ENCODE data around the gene TAF1L. TPM values are rescaled to one million over a fixed set of nuclear protein-coding genes. Genes with fewer than 3 reads are reported as not detected.
A peak's percentile ranks its signal among the peaks of the same experiment; 100 is the strongest.

The TAF1L gene
- total RNA-seq, 1 donor from 2014 or later: not detected

DNA sequence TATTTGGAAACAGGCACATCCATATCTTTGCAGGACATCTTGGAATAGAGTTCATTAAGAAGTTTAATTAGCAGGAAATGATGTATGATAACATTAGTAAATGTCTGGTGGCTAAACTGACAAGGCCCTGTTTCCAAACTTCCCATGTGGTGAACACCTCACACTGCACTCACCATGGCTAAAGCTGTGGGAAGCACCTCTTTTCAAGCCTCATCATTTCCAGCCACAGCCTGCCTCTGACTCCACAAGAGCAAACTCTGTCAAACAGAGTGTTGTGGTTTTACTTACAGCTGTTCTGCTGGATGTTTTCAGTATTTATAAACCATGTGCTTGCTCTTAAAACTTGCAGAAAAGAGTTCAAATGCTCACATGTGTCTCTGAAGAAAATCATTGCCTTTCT lies 47.6 kb downstream of the TAF1L start:
- peak; percentile 4 for TF ChIP-seq CTCF (conservative IDR thresholded peaks at IDR 0.05)
- H3K27me3 Mint-ChIP-seq: peaks cover 27% of the 10 kb centered on the region
- H3K4me3 Mint-ChIP-seq: no peak overlapping the region

GRCh38 chr9:32584784-32585183 lies 50.7 kb downstream of the TAF1L start:
- TF ChIP-seq CTCF (conservative IDR thresholded peaks at IDR 0.05): no peak
- no peak overlapping the region for H3K4me3 Mint-ChIP-seq
- no peaks in the 10 kb centered on the region for H3K4me1 Mint-ChIP-seq (ENCODE audit: unreplicated experiment)
- H3K9me3 Mint-ChIP-seq: no peaks in the 10 kb centered on the region
- no peak overlapping the region for H3K27ac Mint-ChIP-seq
- H3K36me3 Mint-ChIP-seq: no peaks in the 10 kb centered on the region
- H3K27me3 Mint-ChIP-seq: peaks cover 33% of the 10 kb centered on the region
- no peak for DNase-seq (ENCODE audit: extremely low spot score, unreplicated experiment)

More for the DNA sequence above, 47.6 kb downstream of the TAF1L start:
- H3K36me3 Mint-ChIP-seq: no peaks in the 10 kb centered on the region
- no peak overlapping the region for H3K27ac Mint-ChIP-seq
- H3K4me1 Mint-ChIP-seq (ENCODE audit: unreplicated experiment): no peaks in the 10 kb centered on the region
- H3K9me3 Mint-ChIP-seq: no peaks in the 10 kb centered on the region
- DNase-seq (ENCODE audit: extremely low spot score, unreplicated experiment): no peak

- Mint-ChIP-seq H3K27me3 (peaks cover 51% of the 10 kb centered on the region), H3K36me3 (no peaks in the 10 kb centered on the region), H3K4me1 (ENCODE audit: unreplicated experiment) (no peaks in the 10 kb centered on the region), H3K9me3 (no peaks in the 10 kb centered on the region), H3K4me3 (no peak overlapping the region), H3K27ac (peak overlapping the region; percentile 6)
- no peak for DNase-seq (ENCODE audit: extremely low spot score, unreplicated experiment)
- TF ChIP-seq CTCF (conservative IDR thresholded peaks at IDR 0.05): peak; percentile 75
Measured at GRCh38 chr9:32581512-32582143, 53.8 kb downstream of the TAF1L start.

DNA sequence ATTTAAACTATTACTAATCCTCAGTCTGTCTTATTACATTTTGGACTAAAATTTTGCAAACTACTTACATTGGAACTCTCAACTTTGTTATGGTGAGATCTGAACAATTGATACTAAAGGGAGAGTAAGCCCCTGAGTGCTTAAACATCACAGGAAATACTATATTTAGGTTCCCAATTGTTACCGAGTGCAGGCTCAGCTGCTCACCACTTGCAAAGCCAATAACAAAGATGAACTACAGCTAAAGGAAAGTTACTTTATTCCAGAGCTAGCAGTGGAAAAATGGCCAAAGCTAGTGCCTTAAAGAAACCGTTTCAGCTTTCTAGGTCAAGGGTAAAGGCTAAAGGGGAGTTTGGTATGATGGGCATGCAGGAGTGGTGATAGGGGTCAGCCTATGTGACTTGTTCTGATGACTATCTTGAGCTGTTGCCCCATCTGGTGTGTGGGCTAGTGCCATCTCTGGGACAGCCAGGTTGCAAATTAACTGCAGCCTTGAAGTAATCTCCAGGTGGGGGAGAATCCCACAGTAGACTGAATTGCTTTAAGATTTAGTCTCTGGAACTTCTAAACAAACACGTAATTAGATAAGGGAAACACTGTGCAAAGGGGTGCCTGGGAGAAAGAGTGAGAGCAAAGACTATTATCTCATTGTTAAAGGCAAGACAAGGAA lies 54.7 kb downstream of the TAF1L start:
- H3K27ac Mint-ChIP-seq: no peak overlapping the region
- H3K9me3 Mint-ChIP-seq: no peaks in the 10 kb centered on the region
- DNase-seq (ENCODE audit: extremely low spot score, unreplicated experiment): no peak
- no peak for TF ChIP-seq CTCF (conservative IDR thresholded peaks at IDR 0.05)
- peaks cover 51% of the 10 kb centered on the region for H3K27me3 Mint-ChIP-seq
- H3K36me3 Mint-ChIP-seq: no peaks in the 10 kb centered on the region
- no peak overlapping the region for H3K4me3 Mint-ChIP-seq
- H3K4me1 Mint-ChIP-seq (ENCODE audit: unreplicated experiment): no peaks in the 10 kb centered on the region

- H3K4me1 Mint-ChIP-seq (ENCODE audit: unreplicated experiment): no peaks in the 10 kb centered on the region
- H3K27ac Mint-ChIP-seq: no peak overlapping the region
- H3K36me3 Mint-ChIP-seq: no peaks in the 10 kb centered on the region
- peak; percentile 76 for DNase-seq (ENCODE audit: extremely low spot score, unreplicated experiment)
- TF ChIP-seq CTCF (conservative IDR thresholded peaks at IDR 0.05): peak; percentile 99
- no peaks in the 10 kb centered on the region for H3K9me3 Mint-ChIP-seq
- H3K27me3 Mint-ChIP-seq: peaks cover 42% of the 10 kb centered on the region
- H3K4me3 Mint-ChIP-seq: no peak overlapping the region
Measured at GRCh38 chr9:32579706-32580331, 55.6 kb downstream of the TAF1L start.

Other genes with a start within 250 kb of the TAF1L start
- 5.8 and 7.7 TPM in 2 replicates for gene RIGI, start 109.5 kb downstream of the TAF1L start, total RNA-seq (ENCODE audit: low replicate concordance)
- gene SMIM27, start 83.3 kb downstream of the TAF1L start, total RNA-seq (ENCODE audit: low replicate concordance): 9.1 and 12.7 TPM in 2 replicates
- gene TOPORS, start 83.1 kb downstream of the TAF1L start, total RNA-seq (ENCODE audit: low replicate concordance): 16.7 and 18.4 TPM in 2 replicates
- gene NDUFB6, start 62.5 kb downstream of the TAF1L start, total RNA-seq (ENCODE audit: low replicate concordance): 42.9 and 45.6 TPM in 2 replicates
- gene TMEM215, start 147.9 kb upstream of the TAF1L start, total RNA-seq (ENCODE audit: low replicate concordance): 0.27 TPM in 1 of 2 replicates, not detected in the other